GM12878 (cell line): ENCODE measurements around the gene NCKAP5. TPM values are rescaled to one million over a fixed set of nuclear protein-coding genes. Genes with fewer than 3 reads are reported as not detected.

Experiments used
- ATAC-seq: fragments of 200-7000 bp; cut with Tn5 transposase; 3 replicates; pipeline ENCODE4 v1.9.1; 2020; ENCODE audit warnings: mild to moderate bottlenecking, moderate library complexity
- BruUV-seq: library from RNA; stranded (reverse); fragments of 400-500 nt; replicated peaks from 2 replicates; lab custom pipeline; 2021; lab: Mats Ljungman, UMichigan
- CTCF ChIA-PET: fragments of 300-600 bp; sonication (Branson Sonifier 250); formaldehyde crosslinking; extraction: SDS; loops from one replicate; lab custom pipeline; 2021; ENCODE audit warnings: inconsistent platforms; lab: Yijun Ruan, JAX
- POLR2A ChIA-PET: fragments of 350-600 bp; formaldehyde crosslinking; extraction: SDS; loops from one replicate; lab custom pipeline; 2021; ENCODE audit warnings: inconsistent platforms; lab: Charles Lee
- RAD21 ChIA-PET: fragments of 300-600 bp; sonication (Branson Sonifier 250); formaldehyde crosslinking; loops from one replicate; lab custom pipeline; 2023; ENCODE audit warnings: antibody characterized with exemption; ENCODE audit not compliant: unreplicated experiment; lab: Charles Lee
- SMC1A ChIA-PET: fragments of 300-600 bp; sonication (Branson Sonifier 250); formaldehyde crosslinking; loops from one replicate; lab custom pipeline; 2023; ENCODE audit not compliant: unreplicated experiment, uncharacterized antibody; lab: Charles Lee
- DNase-seq: peaks from one replicate; pipeline ENCODE4 v3.0.0-alpha.2; 2011; ENCODE audit warnings: low read depth, low spot score
- FAIRE-seq: peaks from 3 replicates; lab custom pipeline; 2011; peaks lifted over from hg19 to GRCh38; lab: Jason Lieb, UNC
- H2AFZ ChIP-seq: 2 replicates; pipeline ENCODE4 v1.6.0; 2011; ENCODE audit warnings: low read depth, low read length, control low read depth; ENCODE audit not compliant: control insufficient read depth
- H3K27ac ChIP-seq: 2 replicates; pipeline ENCODE4 v1.5.1; 2011; ENCODE audit warnings: control low read depth; ENCODE audit not compliant: control insufficient read depth, insufficient read depth
- H3K27me3 ChIP-seq, 2 experiments: replicated peaks in 1 of 2; 2 replicates each; pipeline versions ENCODE4 v1.6.0 to v1.6.1; 2011; ENCODE audit warnings: low read length in 1 of 2; ENCODE audit not compliant: control insufficient read depth in 2 of 2, insufficient read depth in 2 of 2
- H3K36me3 ChIP-seq, 2 experiments: 2 replicates each; pipeline ENCODE4 v1.5.1; 2011; ENCODE audit warnings: low read length in 1 of 2; ENCODE audit not compliant: control insufficient read depth in 2 of 2, insufficient read depth in 2 of 2
- H3K4me1 ChIP-seq: 2 replicates; pipeline ENCODE4 v1.6.1; 2011; ENCODE audit warnings: mild to moderate bottlenecking, low read length, moderate library complexity, mixed read lengths; ENCODE audit not compliant: control insufficient read depth, insufficient read depth
- H3K4me2 ChIP-seq: 2 replicates; pipeline ENCODE4 v1.6.0; 2011; ENCODE audit warnings: control low read depth; ENCODE audit not compliant: control insufficient read depth, insufficient read depth
- H3K4me3 ChIP-seq: fragments of 200-600 bp; sonication (generic); 2 replicates; pipeline ENCODE4 v1.5.1; 2016
- H3K79me2 ChIP-seq: 2 replicates; pipeline ENCODE4 v1.6.0; 2011; ENCODE audit warnings: low read length; ENCODE audit not compliant: control insufficient read depth, insufficient read depth
- H3K9ac ChIP-seq: 2 replicates; pipeline ENCODE4 v1.8.0; 2011; ENCODE audit warnings: low read length, control low read depth, mixed read lengths; ENCODE audit not compliant: control insufficient read depth, insufficient read depth
- H3K9me3 ChIP-seq: replicated peaks from 3 replicates; pipeline ENCODE4 v1.5.1; 2011; ENCODE audit warnings: mild to moderate bottlenecking, low read length; ENCODE audit not compliant: control insufficient read depth, insufficient read depth
- H4K20me1 ChIP-seq: 2 replicates; pipeline ENCODE4 v1.6.0; 2011; ENCODE audit not compliant: control insufficient read depth, insufficient read depth
- HCFC1 ChIP-seq: fragments of 150-350 bp; IDR thresholded peaks from 2 replicates; pipeline ENCODE4 v1.6.1; 2014; ENCODE audit warnings: low read length
- RAD21 ChIP-seq: IDR thresholded peaks from 2 replicates; pipeline ENCODE4 v1.6.1; 2011; ENCODE audit warnings: mild to moderate bottlenecking, low read depth, low read length, moderate library complexity; ENCODE audit not compliant: insufficient read depth
- WGBS: methylation state at CpG from one replicate; pipeline ENCODE4 v1.1.6; 2016; ENCODE audit warnings: low lambda C conversion rate; ENCODE audit not compliant: insufficient replicate concordance, insufficient coverage; ENCODE audit errors: missing lambda C conversion rate; 5-methylcytosine and 5-hydroxymethylcytosine counted together
- in situ Hi-C: fragments of 300-500 bp; cut with MboI; formaldehyde crosslinking; loops from 9 replicates; pipeline ENCODE4 v1.14.3; 2018; ENCODE audit warnings: mixed read lengths
- intact Hi-C: fragments of 100-400 bp; cut with micrococcal nuclease; formaldehyde crosslinking; loops from one replicate; pipeline ENCODE4 v1.14.2; 2022; ENCODE audit not compliant: unreplicated experiment
- polyA plus RNA-seq, 11 experiments: library from polyadenylated mRNA; depleted of rRNA in 4 of 11; unstranded in 6 of 11; stranded (reverse) in 5 of 11; fragments of >200 nt; fragmentation: Nextera tagmentation in 4 of 11; fragmentation: Illumina TruSeq in 1 of 11; extraction: Ambion mirVana in 4 of 11; extraction: Trizol in 1 of 11; gene quantifications; 1 replicate in 1 of 11; 2 replicates in 10 of 11; pipeline versions ENCODE4 v1.2.1 to v1.2.3, GENCODE V29; 2011 to 2016; ENCODE audit warnings: inconsistent platforms in 2 of 11, missing spikeins in 2 of 11, low read depth in 1 of 11
- total RNA-seq, 4 experiments: library from RNA; depleted of rRNA in 3 of 4; stranded (reverse); fragments of >200 nt in 3 of 4; fragmentation: Illumina TruSeq in 1 of 4; extraction: Trizol in 1 of 4; gene quantifications; 2 replicates each; pipeline versions ENCODE4 v1.2.1 to v1.2.3, GENCODE V29; 2013 to 2021
- TF ChIP-seq, protein P1 (sequence below): fragments of 450-650 bp; formaldehyde crosslinking; IDR thresholded peaks from 2 replicates; pipeline ENCODE4 v1.5.0; 2022; ENCODE audit warnings: mild to moderate bottlenecking, missing genetic modification characterization
- TF ChIP-seq, protein P2 (sequence below): IDR thresholded peaks from 2 replicates; pipeline ENCODE4 v1.6.1; 2012; ENCODE audit warnings: low read length, inconsistent platforms
- TF ChIP-seq, protein P3 (sequence below): IDR thresholded peaks from 2 replicates; pipeline ENCODE4 v1.6.1; 2012; ENCODE audit warnings: mild to moderate bottlenecking, low read depth, low read length

NCKAP5 gene
- total and polyA plus RNA-seq, 10 of the 15 experiments (the other 5 are each of a cell fraction or from before 2014, with no cell fraction given): 0.06 to 0.44 (median 0.16) TPM

DNA sequence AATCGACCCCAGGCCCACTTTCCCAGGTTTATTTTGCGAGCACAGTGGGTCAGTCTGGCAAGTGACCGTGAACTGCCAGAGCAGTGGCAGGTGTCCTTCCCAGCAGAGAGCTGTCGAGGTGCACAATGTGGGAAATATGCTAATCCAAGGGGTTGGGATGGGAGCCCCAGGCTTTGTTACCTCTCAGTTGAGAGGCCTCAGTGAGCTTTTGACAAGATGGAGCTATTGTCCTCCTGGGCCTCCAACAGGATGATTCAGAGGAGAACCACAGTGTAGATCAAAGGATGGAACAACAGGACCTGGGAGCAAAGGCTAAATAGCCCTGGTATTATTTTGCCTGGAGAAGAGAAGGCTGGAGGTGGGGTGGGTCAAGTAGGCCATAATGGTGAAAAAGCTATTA lies 150.8 kb downstream of the NCKAP5 start:
- DNase-seq (no peak), ATAC-seq (no peak), FAIRE-seq (no peak)
- CTCF ChIA-PET: interaction anchor here (1.1 to 1.8 kb wide), 3 partner anchors 37 to 144 kb away, joined by 3 to 11 read pairs (median 4); no protein-coding TSS in a partner anchor
- BruUV-seq: no TSS peak
- intact Hi-C loops: no loop called here
- SMC1A ChIA-PET: interaction anchor here (0.7 to 3.5 kb wide), 9 partner anchors 8 to 149 kb away, joined by 3 to 20 read pairs (median 3); no protein-coding TSS in a partner anchor
- Histone ChIP-seq H3K4me1 (no peaks in the 10 kb centered on the region), H3K4me2 (no peak overlapping the region), H3K36me3 (no peaks in the 10 kb centered on the region), H3K9me3 (no peaks in the 10 kb centered on the region), H4K20me1 (no peaks in the 10 kb centered on the region), H3K4me3 (no peak overlapping the region), H3K79me2 (no peaks in the 10 kb centered on the region), H3K27ac (no peak overlapping the region), H3K27me3 (peaks cover 0 to 4% of the 10 kb centered on the region in 2 experiments; a peak in 1 of 4 replicates), H3K9ac (no peak overlapping the region), H2AFZ (no peak overlapping the region)
- RAD21 ChIA-PET: interaction anchor here (0.8 to 1.5 kb wide), 4 partner anchors 11 to 144 kb away, joined by 4 to 6 read pairs (median 4); no protein-coding TSS in a partner anchor
- in situ Hi-C loops: no loop called here
- 15% methylated on average over 4 of the region's 4 CpGs for WGBS
- POLR2A ChIA-PET: no interaction called here
- TF ChIP-seq HCFC1: no peak
- TF ChIP-seq, protein P1, sequence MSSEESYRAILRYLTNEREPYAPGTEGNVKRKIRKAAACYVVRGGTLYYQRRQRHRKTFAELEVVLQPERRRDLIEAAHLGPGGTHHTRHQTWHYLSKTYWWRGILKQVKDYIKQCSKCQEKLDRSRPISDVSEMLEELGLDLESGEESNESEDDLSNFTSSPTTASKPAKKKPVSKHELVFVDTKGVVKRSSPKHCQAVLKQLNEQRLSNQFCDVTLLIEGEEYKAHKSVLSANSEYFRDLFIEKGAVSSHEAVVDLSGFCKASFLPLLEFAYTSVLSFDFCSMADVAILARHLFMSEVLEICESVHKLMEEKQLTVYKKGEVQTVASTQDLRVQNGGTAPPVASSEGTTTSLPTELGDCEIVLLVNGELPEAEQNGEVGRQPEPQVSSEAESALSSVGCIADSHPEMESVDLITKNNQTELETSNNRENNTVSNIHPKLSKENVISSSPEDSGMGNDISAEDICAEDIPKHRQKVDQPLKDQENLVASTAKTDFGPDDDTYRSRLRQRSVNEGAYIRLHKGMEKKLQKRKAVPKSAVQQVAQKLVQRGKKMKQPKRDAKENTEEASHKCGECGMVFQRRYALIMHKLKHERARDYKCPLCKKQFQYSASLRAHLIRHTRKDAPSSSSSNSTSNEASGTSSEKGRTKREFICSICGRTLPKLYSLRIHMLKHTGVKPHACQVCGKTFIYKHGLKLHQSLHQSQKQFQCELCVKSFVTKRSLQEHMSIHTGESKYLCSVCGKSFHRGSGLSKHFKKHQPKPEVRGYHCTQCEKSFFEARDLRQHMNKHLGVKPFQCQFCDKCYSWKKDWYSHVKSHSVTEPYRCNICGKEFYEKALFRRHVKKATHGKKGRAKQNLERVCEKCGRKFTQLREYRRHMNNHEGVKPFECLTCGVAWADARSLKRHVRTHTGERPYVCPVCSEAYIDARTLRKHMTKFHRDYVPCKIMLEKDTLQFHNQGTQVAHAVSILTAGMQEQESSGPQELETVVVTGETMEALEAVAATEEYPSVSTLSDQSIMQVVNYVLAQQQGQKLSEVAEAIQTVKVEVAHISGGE (CRISPR knock-in tag): no peak
- TF ChIP-seq, protein P2, sequence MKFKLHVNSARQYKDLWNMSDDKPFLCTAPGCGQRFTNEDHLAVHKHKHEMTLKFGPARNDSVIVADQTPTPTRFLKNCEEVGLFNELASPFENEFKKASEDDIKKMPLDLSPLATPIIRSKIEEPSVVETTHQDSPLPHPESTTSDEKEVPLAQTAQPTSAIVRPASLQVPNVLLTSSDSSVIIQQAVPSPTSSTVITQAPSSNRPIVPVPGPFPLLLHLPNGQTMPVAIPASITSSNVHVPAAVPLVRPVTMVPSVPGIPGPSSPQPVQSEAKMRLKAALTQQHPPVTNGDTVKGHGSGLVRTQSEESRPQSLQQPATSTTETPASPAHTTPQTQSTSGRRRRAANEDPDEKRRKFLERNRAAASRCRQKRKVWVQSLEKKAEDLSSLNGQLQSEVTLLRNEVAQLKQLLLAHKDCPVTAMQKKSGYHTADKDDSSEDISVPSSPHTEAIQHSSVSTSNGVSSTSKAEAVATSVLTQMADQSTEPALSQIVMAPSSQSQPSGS: no peak
- TF ChIP-seq, protein P3, sequence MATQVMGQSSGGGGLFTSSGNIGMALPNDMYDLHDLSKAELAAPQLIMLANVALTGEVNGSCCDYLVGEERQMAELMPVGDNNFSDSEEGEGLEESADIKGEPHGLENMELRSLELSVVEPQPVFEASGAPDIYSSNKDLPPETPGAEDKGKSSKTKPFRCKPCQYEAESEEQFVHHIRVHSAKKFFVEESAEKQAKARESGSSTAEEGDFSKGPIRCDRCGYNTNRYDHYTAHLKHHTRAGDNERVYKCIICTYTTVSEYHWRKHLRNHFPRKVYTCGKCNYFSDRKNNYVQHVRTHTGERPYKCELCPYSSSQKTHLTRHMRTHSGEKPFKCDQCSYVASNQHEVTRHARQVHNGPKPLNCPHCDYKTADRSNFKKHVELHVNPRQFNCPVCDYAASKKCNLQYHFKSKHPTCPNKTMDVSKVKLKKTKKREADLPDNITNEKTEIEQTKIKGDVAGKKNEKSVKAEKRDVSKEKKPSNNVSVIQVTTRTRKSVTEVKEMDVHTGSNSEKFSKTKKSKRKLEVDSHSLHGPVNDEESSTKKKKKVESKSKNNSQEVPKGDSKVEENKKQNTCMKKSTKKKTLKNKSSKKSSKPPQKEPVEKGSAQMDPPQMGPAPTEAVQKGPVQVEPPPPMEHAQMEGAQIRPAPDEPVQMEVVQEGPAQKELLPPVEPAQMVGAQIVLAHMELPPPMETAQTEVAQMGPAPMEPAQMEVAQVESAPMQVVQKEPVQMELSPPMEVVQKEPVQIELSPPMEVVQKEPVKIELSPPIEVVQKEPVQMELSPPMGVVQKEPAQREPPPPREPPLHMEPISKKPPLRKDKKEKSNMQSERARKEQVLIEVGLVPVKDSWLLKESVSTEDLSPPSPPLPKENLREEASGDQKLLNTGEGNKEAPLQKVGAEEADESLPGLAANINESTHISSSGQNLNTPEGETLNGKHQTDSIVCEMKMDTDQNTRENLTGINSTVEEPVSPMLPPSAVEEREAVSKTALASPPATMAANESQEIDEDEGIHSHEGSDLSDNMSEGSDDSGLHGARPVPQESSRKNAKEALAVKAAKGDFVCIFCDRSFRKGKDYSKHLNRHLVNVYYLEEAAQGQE: no peak
- TF ChIP-seq RAD21: no peak
